Gastrocnemius medialis (tissue), 4 donors: ENCODE results near the gene INPP5A.

Experiments
- POLR2A ChIP-seq, 2 donors: fragments of 450-650 bp; IDR thresholded peaks; one replicate each; pipeline ENCODE4 v1.6.1; 2017; ENCODE audit warnings: antibody characterized with exemption in 2 of 2, mild to moderate bottlenecking in 2 of 2, moderate library complexity in 2 of 2
- TF ChIP-seq, protein P1 (sequence below), 5 experiments: fragments of 450-650 bp in 3 of 5; fragments of 200-600 bp in 2 of 5; sonication (generic) in 2 of 5; IDR thresholded peaks in 4 of 5; conservative IDR thresholded peaks in 1 of 5; 1 replicate in 4 of 5; 2 replicates in 1 of 5; pipeline ENCODE4 v1.5.1; 2016 to 2019; ENCODE audit warnings: antibody characterized with exemption in 5 of 5, mild to moderate bottlenecking in 3 of 5, moderate library complexity in 3 of 5

DNA sequence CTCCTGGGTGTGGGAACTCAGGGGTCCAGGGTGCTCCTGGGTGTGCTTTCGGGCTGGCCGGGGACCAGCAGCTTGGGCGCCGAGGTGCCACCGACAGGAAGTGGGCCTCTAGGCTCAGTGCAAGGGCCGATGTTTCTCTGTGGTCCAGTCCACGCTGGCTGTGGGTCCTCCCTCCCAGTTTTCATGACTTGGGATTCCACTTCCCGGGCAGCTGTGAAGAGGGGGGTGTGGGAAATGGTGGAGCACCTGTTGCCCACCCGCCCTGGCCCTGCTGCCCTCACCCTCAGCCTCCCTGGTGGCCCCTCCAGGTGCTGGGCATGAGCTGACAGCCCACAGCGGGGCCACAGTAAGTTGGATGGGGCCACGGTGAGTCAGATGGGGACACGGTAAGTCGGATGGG, 189.8 kb downstream of the INPP5A start:
- TF ChIP-seq, protein P1, sequence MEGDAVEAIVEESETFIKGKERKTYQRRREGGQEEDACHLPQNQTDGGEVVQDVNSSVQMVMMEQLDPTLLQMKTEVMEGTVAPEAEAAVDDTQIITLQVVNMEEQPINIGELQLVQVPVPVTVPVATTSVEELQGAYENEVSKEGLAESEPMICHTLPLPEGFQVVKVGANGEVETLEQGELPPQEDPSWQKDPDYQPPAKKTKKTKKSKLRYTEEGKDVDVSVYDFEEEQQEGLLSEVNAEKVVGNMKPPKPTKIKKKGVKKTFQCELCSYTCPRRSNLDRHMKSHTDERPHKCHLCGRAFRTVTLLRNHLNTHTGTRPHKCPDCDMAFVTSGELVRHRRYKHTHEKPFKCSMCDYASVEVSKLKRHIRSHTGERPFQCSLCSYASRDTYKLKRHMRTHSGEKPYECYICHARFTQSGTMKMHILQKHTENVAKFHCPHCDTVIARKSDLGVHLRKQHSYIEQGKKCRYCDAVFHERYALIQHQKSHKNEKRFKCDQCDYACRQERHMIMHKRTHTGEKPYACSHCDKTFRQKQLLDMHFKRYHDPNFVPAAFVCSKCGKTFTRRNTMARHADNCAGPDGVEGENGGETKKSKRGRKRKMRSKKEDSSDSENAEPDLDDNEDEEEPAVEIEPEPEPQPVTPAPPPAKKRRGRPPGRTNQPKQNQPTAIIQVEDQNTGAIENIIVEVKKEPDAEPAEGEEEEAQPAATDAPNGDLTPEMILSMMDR (IDR thresholded peaks at IDR 0.05 in 4 of 5, conservative IDR thresholded peaks at IDR 0.05 in 1 of 5): no peak
- TF ChIP-seq POLR2A (IDR thresholded peaks at IDR 0.05): no peak
